ENCODE data around the gene KCNN3.

The KCNN3 gene

GRCh38 chr1:154735061-154735803 is 134.8 kb downstream of the KCNN3 start:
- DNase-seq = no peak

- DNase-seq = no peak
Observed at GRCh38 chr1:154733621-154734020, 136.5 kb downstream of the KCNN3 start.

DNA sequence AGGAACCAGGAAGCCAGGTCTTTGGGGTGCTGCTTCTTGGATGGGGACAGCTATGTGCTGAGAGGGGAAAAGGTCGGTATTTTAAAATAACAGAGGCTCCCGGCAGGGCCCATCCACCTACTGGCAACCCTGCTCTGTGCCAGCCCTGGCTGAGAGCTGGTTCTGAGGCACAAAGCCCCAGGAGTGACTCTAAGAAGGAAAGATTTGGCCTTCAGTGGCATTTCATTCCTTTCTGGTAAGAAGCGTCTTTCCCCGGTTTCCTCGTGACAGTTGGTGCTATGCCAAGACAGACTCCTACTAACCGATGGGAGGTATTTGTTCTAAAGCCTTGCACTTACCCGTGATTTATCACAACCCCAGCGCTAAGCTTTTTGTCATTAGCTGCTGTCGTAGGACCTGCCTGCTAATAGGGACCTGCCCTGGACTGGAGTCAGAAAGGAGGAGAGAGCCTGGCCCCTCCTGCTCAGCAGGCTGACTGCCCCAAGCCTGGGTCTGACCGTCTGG is 139.0 kb downstream of the KCNN3 start:
- DNase-seq = peak in 12 of 58 donors; percentile 10 to 57 (median 26)

GRCh38 chr1:154730259-154730658 is 139.8 kb downstream of the KCNN3 start:
- no peak for DNase-seq

DNA sequence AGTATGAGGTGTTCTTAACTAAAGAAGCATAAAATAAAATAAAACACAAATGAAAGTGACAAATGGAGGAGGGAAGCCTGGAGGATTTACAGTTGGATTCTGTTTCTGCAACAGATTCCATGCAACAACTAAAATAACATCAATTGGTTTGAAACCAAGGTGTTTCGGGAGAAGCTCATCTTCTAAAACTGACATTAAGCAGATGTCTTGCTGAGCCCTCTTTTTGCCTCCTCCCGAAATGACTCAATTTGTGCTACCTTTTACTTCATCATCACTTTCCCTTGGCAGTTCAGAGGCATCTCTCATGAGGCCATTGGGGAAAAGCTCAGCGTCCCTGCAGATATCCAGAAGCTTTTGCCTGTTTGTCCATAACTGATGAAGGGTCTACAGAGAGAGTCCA is 140.5 kb downstream of the KCNN3 start:
- DNase-seq = no peak

- DNase-seq = no peak
Observed at GRCh38 chr1:154729031-154729442, 141.0 kb downstream of the KCNN3 start.

GRCh38 chr1:154726896-154727753 is 143.0 kb downstream of the KCNN3 start:
- peak in 7 of 58 donors; percentile 13 to 70 (median 41) for DNase-seq

- peak in 1 of 58 donors; percentile 52 for DNase-seq
Observed at GRCh38 chr1:154726443-154726842, 143.6 kb downstream of the KCNN3 start.

DNA sequence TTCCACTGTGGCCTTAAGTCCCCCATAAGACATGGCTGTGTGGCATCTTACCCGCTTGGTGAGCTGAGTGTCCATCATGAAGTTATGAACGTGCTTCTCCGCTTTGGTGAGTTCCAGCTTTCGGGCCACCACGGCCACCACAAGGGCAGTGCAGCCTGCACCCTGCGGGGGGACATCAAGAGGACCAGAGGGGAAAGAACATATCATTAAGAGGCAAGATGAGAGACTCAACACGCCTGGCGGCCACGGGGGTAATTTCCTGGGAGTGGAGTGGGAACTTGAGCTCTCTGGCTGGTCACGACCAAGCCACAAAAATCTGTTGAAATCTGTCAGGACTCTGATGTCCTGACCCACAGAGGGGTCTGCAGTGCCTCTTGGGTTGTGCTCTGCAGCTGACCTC is 144.2 kb downstream of the KCNN3 start:
- DNase-seq = no peak

GRCh38 chr1:154720328-154721297 is 149.5 kb downstream of the KCNN3 start:
- no peak for DNase-seq

DNA sequence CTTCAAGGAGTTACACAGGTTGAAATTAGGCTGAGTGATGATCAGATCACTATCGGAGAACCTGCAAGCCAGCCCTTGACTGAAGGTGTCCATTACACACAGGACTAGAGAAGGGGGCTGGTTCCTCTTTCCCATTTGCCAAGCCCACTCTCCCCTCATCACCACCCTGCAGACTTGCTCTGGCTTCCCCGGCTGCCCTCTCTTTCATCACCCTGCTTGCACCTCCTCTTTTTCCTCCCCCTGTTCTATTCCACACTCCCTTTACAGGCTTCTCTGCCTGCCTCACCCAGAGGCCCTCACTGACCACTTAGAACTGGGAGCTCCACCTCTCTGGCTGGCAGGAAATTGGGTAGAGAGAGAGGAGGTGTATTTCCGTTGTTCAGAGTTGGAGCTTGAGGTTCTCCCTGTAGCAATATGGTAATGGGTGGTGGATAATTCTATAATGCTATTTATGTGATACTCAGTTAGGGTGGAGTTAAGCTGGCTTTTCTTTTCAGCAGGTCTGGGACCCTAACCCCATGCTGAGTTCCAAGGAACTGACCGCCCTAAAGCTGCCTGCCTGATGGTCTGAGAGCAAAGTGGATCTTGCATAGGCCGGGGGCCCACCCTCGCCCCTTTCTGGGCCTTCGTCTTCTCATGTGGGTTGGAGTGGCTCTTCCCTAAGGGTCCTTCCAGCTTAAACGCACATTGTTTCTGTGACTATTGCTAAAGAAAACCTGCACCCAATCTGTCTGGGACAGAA is 150.3 kb downstream of the KCNN3 start:
- DNase-seq = no peak

- DNase-seq = no peak
Observed at GRCh38 chr1:154718566-154718965, 151.5 kb downstream of the KCNN3 start.

- DNase-seq = no peak
Observed at GRCh38 chr1:154717528-154717924, 152.6 kb downstream of the KCNN3 start.

DNA sequence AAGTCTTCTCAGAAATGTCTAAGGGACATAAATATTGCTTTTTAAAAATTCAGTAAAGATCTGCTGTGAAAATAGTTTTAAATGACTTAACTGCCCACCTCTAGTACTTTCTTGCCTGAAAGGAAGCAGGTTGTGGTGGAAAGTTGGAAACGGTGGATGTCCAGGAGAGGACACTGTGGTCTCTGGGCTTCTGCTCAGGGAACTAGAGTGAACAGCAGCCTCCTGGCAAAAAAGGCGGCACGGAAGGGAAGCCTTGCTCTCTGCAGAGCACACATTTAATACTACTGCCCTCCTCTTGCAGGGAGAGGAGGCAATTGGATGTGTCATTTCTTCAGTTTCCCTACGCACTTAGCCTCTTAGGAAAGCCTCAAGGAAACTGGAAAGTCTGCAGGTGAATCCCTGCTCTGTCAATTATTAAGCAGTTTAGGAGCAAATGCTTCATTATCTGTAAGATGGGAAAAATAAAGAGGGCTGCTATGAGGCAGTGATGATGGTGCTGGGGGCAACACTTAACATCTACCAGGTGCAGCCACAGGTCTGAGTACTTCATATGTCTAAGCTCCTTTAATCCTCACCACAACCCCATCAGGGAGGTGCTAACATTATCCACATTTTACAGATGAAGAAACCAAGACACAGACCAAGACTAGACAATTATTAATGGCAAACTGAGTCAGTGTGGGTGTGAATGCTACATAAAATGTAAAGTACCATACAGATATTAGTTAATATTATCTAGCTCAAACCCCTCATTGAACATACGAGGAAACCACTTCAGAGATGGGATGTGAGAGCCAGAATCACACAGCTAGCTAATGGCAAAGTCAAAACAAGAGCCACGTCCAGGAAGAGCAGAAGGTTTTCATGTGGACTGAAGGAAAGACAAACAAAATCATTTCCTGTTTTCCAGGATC is 153.2 kb downstream of the KCNN3 start:
- DNase-seq = peak in 2 of 58 donors; percentile 21 to 30

GRCh38 chr1:154716011-154716410 is 154.1 kb downstream of the KCNN3 start:
- DNase-seq = peak in 1 of 58 donors; percentile 13

- no peak for DNase-seq
Observed at GRCh38 chr1:154715385-154715784, 154.7 kb downstream of the KCNN3 start.

DNA sequence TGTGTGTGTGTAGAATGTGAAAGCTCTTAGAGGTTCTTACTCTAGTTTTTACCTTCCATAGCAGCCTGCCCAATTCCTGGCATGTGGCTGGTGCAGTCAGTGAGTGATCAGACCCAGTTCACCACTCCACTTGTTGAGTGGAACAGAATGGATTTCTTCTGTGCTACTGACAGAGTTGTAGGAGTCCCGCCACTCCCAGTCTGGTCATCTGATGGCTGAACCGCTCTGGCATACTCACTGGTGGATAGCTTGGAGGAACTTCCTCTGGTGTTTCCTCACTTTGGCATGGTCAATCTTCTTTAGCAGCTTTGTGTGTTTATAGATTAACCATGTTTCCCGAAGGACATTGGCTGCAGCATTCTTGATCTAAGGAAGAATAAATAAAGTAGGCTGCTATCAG is 155.4 kb downstream of the KCNN3 start:
- DNase-seq = no peak

- DNase-seq = no peak
Observed at GRCh38 chr1:154714052-154714623, 155.9 kb downstream of the KCNN3 start.

DNA sequence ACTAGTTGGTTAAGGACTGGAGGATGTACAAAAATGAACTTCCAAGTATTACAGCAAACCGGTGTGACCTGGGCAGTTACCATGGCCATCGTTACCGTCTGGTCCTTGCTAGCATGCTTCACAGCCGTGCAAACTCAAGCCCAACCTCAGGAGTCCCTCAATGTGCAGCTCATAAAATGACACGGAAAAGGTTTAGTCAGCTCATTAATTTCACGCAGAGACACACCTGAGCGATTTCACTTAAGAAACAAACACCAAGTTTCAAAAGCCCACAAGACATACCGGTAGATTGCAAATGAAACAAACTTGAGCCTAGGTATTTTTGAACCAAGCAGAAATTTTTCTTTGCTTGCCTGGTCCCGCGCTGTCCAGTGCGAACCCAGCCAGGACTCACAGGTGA is 157.1 kb downstream of the KCNN3 start:
- no peak for DNase-seq

All from anterior cingulate cortex (tissue), 58 donors.